ENCODE measurements around the gene DHH.

The DHH gene

DNA sequence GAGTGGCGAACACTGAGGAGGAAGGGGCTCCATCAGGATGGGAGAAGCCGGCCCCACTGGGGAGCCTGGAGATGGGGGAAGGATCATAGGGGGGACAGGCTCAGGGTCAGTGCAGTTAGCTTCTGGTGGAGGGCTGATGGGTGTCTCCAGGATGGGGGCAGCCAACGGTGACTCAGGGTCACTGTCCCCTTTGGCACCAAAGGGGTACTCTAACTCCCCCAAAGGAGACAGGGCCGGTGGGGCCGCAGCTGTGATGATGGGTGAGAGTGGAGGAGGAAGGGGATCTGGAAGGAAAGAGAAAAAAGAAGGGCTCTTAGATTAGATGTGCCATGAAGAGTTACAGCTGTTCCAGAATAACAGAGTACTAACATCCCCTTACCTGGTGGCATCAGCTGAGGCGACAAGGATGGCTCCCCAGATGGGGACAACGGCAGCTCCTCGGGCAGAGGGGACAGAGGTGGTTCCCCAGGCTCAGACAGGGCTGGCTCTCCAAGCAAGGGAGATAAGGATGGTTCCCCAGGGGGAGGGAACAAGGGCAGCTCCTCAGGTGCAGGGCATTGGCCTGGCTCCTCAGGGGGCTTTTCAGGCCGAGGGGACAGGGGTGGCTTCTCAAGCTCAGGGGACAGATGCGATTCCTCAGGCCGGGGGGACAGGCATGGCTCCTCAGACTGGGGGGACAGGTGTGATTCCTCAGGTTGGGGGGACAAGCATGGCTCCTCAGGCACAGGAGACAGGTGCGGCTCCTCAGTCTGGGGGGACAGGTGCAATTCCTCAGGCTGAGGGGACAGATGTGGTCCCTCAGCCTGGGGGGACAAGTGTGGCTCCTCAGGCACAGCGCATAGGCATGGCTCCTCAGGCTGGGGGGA is 43.9 kb downstream of the DHH start:
- DNase-seq, result no peak

- DNase-seq, result no peak
These were observed 44.9 kb downstream of the DHH start for GRCh38 chr12:49049566-49050224.

- DNase-seq, result no peak
These were observed 45.6 kb downstream of the DHH start for GRCh38 chr12:49048953-49049352.

- no peak for DNase-seq
These were observed 48.3 kb downstream of the DHH start for GRCh38 chr12:49046129-49046895.

GRCh38 chr12:49044660-49045059 is 49.9 kb downstream of the DHH start:
- DNase-seq, result no peak

DNA sequence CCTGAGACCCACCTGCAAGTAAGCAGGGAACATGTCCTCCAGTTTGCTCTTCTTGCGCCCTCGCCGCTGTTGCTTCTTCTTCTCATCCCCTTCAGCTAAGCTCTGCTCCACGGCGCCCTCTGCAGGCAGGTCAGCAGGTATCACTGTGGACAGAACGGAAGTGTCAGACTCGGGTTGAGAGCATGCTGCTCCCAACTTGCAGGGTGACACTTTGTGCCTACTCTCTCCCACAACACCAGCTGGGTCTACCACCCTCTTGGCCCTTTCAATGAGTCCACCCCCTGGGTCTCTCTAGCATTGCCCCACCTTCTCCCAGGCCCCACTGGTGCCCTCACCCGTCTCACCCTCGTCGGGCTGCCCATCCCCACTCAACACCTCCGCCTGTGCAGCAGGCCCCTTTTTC is 50.7 kb downstream of the DHH start:
- no peak for DNase-seq

DNA sequence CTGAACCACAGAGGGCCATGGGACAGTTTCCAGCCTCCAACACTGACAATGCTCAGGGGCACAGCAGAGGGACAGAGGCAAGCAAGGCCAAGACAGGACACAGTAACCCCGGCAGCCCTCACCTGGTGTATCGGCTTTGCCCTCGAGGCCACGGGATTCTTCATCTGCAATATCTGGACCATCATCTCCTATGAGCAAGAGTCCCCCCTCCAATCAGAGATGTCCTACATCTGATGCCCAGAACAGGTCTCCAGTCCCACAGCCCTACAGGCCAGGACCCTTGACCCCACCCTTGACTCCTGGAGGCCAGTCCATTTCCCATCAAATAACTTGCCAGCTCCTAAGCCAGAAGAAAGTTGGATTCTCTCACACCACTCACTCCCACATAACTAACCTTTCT is 51.4 kb downstream of the DHH start:
- DNase-seq, result no peak

DNA sequence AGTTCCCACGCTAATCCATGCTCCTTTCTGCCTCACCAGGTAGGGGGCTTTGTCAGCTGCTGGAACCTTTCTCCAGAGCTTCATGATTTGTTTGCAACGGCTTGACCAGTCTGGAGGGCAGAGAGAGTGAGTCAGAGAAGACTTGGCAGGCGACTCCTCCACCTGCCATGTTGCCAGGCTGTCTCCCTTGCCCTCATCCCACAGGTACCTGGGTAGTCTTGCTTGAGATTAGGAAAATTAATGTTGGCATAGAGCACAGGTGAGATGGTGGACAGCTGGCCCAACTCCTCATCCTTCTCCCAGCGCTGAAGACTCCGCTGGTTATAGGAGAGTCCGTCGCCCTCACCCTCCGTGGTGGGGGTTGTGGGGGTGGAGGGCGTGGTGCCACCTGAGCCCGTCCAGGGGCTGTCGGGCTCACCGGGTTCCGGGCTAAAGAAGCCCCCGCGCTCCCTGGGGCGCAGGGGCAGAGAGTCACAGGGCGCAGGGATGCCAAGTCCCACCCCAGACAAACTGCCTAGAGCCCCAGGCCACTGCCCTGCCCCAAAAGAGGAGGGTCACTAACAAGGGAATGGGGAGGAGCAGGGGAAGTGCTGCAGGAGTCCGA is 52.6 kb downstream of the DHH start:
- no peak for DNase-seq

DNA sequence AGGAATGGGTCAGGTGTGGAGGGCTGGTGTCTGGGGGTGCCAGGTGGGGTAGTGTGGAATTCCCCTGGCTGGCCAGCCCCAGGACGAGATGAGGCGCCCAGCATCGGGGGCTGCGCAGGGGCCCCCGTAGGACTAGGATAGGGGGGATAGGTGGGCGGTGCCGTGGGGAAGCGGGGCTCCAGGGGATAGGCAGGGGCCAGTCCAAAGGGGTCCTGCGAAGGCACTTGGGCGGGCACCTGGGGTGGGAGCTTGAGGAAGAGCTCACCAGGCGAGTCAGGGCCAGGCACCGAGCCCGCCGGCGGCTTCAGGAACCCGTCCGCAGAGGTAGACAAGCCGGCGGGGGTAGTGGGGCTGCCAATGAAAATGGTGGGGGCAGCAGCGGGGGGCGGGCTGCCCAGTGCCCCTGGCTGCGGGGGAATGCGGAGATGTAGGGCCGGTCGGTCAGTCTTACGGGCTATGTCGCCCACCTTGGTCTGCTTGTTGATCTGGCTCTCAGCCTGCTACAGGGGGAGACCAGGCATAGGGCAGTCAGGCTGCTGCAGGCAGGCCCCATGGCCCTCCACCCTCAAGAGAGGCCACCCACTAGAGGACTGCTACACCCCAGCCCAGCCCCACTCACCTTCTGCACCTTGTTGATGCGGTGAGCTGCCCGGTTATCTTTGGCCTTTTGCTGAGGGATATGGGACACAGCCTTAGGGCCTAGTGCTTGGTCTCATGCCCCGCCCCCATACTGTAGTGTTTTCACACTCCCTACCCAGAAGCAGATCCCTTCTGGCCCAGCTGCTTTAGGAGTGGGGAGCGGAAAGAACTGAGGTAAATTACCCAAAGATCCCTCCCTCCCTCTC is 53.3 kb downstream of the DHH start:
- DNase-seq, result no peak

GRCh38 chr12:49040364-49040855 is 54.2 kb downstream of the DHH start:
- DNase-seq, result no peak

DNA sequence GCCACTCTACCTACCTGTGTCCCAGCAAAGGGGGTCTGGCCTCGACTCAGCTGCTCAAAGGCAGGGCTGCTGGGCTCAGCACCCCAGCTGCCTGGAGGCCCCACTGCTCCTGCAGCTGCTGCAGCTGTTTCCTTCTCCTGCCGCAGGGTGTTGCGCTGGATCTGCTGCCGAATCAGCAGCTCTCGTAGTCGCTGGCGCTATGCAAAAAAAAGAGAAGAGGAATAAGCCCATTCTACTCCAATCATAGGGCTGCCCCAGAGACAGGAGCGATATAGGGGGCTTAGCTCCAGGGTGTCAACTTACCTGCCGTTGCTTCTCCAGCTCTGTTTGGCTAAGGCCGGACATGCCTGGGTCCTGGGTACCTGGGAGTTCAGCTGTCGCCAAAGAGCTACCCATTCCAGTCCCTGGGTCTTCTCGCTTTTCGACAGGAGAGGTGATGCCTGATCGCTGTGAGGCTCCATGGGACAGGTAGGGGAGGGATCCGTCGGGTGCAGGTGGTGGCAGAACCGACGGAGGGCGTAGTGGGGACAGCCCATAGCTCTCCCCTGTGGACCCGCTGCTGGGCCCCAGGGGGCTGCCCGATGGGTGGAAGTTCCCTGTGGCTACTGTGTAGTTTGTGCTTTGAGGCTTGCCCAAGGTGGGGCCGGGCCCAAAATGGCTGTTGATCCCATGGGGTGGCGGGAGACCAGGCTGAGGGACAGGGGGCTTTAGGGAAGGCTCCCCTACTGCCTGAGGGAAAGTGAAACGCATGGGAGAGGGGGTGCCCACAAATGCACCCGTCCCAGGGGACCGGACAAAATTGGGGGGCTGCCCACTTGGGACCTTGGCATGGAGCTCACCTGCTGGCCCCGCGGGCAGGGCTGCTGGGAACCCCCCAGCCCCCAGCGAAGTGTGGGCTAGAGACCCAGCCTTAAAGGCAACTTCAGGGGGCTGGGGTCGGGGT is 54.9 kb downstream of the DHH start:
- DNase-seq, result no peak

DNA sequence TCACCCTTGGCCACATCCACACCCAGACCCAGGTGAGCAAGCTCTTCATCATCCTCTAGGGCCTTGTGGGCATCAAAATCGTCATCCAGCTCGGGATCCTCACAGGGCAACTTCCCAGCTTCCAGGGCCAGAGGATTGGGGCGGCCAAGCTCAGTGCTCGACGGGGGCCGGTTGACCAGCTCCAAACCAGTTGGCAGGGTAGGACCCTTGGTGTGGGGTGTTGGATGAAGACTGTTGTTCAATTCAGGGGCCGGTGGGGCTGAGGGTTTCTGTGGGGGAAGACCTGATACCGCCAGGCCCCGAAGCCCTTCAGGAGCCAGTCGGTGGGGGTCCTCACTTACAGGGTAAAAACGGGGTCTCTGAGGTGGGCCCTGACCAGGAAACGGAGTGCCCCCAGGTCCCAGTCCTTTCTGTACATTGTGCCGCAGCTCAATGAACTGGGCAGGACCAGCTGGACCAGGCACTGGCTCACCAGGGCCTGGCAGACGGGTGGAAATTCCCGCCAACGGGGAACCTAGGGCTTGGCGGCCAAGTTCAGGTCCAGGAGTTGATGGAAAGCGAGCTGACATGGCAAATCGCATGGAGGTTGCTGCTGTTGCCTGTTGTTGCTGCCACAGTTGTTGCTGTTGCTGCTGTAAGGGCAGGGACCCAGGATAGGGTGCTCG is 56.2 kb downstream of the DHH start:
- DNase-seq, result no peak

- DNase-seq, result no peak
These were observed 56.7 kb downstream of the DHH start for GRCh38 chr12:49037947-49038237.

GRCh38 chr12:49037111-49037946 is 57.3 kb downstream of the DHH start:
- DNase-seq, result no peak
